ENCODE results near the gene NGFR.

DNA sequence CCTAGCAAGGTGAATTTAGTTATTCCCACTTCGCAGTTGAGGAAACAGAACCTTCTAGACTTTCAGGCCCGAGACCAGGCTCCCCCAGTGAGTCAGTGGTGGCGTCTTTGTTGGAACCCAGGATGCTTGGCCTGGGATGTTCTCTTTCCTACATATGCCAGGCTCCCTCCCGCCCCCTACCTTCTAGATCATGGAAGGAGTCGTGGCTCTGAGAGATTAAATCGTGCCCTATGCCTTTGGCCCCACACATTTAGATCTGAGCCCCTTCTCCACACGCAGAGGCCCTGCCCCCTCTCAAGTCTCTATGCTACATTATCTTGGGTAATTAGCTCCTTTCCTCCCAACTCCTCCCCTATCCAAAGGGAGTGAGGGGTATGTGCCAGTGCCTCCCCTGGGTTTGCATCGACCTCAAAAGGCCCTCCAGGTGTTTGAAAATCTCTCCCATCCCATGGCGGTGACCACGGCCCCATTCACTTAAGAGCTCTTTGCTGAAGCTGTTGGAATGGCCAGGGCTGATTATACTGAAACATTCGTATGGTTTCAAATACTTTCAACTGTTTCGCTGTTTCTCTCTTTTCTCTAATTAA is 3.0 kb downstream of the NGFR start:
- TF ChIP-seq, protein P1, sequence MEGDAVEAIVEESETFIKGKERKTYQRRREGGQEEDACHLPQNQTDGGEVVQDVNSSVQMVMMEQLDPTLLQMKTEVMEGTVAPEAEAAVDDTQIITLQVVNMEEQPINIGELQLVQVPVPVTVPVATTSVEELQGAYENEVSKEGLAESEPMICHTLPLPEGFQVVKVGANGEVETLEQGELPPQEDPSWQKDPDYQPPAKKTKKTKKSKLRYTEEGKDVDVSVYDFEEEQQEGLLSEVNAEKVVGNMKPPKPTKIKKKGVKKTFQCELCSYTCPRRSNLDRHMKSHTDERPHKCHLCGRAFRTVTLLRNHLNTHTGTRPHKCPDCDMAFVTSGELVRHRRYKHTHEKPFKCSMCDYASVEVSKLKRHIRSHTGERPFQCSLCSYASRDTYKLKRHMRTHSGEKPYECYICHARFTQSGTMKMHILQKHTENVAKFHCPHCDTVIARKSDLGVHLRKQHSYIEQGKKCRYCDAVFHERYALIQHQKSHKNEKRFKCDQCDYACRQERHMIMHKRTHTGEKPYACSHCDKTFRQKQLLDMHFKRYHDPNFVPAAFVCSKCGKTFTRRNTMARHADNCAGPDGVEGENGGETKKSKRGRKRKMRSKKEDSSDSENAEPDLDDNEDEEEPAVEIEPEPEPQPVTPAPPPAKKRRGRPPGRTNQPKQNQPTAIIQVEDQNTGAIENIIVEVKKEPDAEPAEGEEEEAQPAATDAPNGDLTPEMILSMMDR (IDR thresholded peaks at IDR 0.05; ENCODE audit: low read depth, low read length, poor library complexity, severe bottlenecking) = no peak
- TF ChIP-seq EZH2phosphoT487 (IDR thresholded peaks at IDR 0.05; ENCODE audit: borderline replicate concordance, low read length) = no peak; the same call in 1 of the 2 replicates
